BLaER1 treated with 17β-estradiol and CSF1 and Interleukin-3, amounts not matched to agents 10 nM and 100 nM (cell line): ENCODE results near the gene NXPH1.

Experiments used
- H3K27ac ChIP-seq, 11 experiments: shearing (Covaris generic); formaldehyde crosslinking; 2 replicates each; pipeline ENCODE4 v1.8.1; 2022
- H3K27me3 ChIP-seq, 11 experiments: shearing (Covaris generic); formaldehyde crosslinking; 2 replicates each; pipeline ENCODE4 v1.8.1; 2022
- H3K36me3 ChIP-seq, 11 experiments: shearing (Covaris generic); formaldehyde crosslinking; 2 replicates each; pipeline ENCODE4 v1.8.1; 2022
- H3K4me1 ChIP-seq, 10 experiments: shearing (Covaris generic); formaldehyde crosslinking; 2 replicates each; pipeline ENCODE4 v1.8.1; 2022
- H3K4me2 ChIP-seq, 11 experiments: shearing (Covaris generic); formaldehyde crosslinking; 2 replicates each; pipeline ENCODE4 v1.8.1; 2022
- H3K4me3 ChIP-seq, 10 experiments: shearing (Covaris generic); formaldehyde crosslinking; 2 replicates each; pipeline ENCODE4 v1.8.1; 2022
- H3K9ac ChIP-seq, 11 experiments: shearing (Covaris generic); formaldehyde crosslinking; 2 replicates each; pipeline ENCODE4 v1.8.1; 2022
- H3K9me3 ChIP-seq, 11 experiments: shearing (Covaris generic); formaldehyde crosslinking; replicated peaks in 1 of 11; 2 replicates each; pipeline ENCODE4 v1.8.1; 2022
- H4K20me1 ChIP-seq, 11 experiments: shearing (Covaris generic); formaldehyde crosslinking; 2 replicates each; pipeline ENCODE4 v1.8.1; 2022
- Cebpa-rat ChIP-seq, 11 experiments: shearing (Covaris generic); IDR thresholded peaks; 2 replicates each; pipeline ENCODE4 v1.8.1; 2022

NXPH1 gene

GRCh38 chr7:8396294-8396693, 37.1 kb upstream of the NXPH1 start:
- no peak for TF ChIP-seq Cebpa-rat (IDR thresholded peaks at IDR 0.05)

GRCh38 chr7:8408871-8409270, 24.5 kb upstream of the NXPH1 start:
- Histone ChIP-seq H3K27me3 (no peaks in the 10 kb centered on the region), H3K27ac (no peak overlapping the region)
- no peak for TF ChIP-seq Cebpa-rat (IDR thresholded peaks at IDR 0.05)

More at GRCh38 chr7:8396294-8396693, 37.1 kb upstream of the NXPH1 start:
- Histone ChIP-seq H3K4me3 (no peak overlapping the region), H3K4me2 (no peak overlapping the region), H3K36me3 (no peaks in the 10 kb centered on the region), H3K27ac (no peak overlapping the region), H3K4me1 (no peaks in the 10 kb centered on the region), H3K9ac (no peak overlapping the region), H3K27me3 (no peaks in the 10 kb centered on the region), H4K20me1 (no peaks in the 10 kb centered on the region), H3K9me3 (no peaks in the 10 kb centered on the region)

GRCh38 chr7:8411103-8411502, 22.3 kb upstream of the NXPH1 start:
- no peak overlapping the region for H3K9ac ChIP-seq
- no peak overlapping the region for H3K27ac ChIP-seq
- no peaks in the 10 kb centered on the region for H3K4me1 ChIP-seq
- H3K27me3 ChIP-seq, result no peaks in the 10 kb centered on the region
- H4K20me1 ChIP-seq, result no peaks in the 10 kb centered on the region
- H3K9me3 ChIP-seq, result peaks cover 0 to 4% (median 0%) of the 10 kb centered on the region in 11 experiments; a peak in 1 of 22 replicates
- no peak overlapping the region for H3K4me2 ChIP-seq
- TF ChIP-seq Cebpa-rat (IDR thresholded peaks at IDR 0.05), result no peak
- no peak overlapping the region for H3K4me3 ChIP-seq
- no peaks in the 10 kb centered on the region for H3K36me3 ChIP-seq

More at GRCh38 chr7:8408871-8409270, 24.5 kb upstream of the NXPH1 start:
- peaks cover 0 to 4% (median 0%) of the 10 kb centered on the region in 11 experiments; a peak in 1 of 22 replicates for H3K9me3 ChIP-seq
- no peaks in the 10 kb centered on the region for H3K4me1 ChIP-seq
- H3K4me2 ChIP-seq, result no peak overlapping the region
- no peaks in the 10 kb centered on the region for H3K36me3 ChIP-seq
- H3K4me3 ChIP-seq, result no peak overlapping the region
- no peaks in the 10 kb centered on the region for H4K20me1 ChIP-seq
- H3K9ac ChIP-seq, result no peak overlapping the region

GRCh38 chr7:8413600-8413999, 19.8 kb upstream of the NXPH1 start:
- no peaks in the 10 kb centered on the region for H4K20me1 ChIP-seq
- H3K36me3 ChIP-seq, result no peaks in the 10 kb centered on the region
- H3K9ac ChIP-seq, result no peak overlapping the region
- H3K27me3 ChIP-seq, result no peaks in the 10 kb centered on the region
- H3K4me1 ChIP-seq, result no peaks in the 10 kb centered on the region
- H3K9me3 ChIP-seq, result peaks cover 0 to 4% (median 0%) of the 10 kb centered on the region in 11 experiments; a peak in 1 of 22 replicates
- TF ChIP-seq Cebpa-rat (IDR thresholded peaks at IDR 0.05), result no peak
- no peak overlapping the region for H3K27ac ChIP-seq
- no peak overlapping the region for H3K4me3 ChIP-seq
- no peak overlapping the region for H3K4me2 ChIP-seq

- no peak overlapping the region for H3K9ac ChIP-seq
- no peaks in the 10 kb centered on the region for H3K4me1 ChIP-seq
- peaks cover 0 to 8% (median 0%) of the 10 kb centered on the region in 11 experiments; a peak in 3 of 22 replicates for H3K9me3 ChIP-seq
- no peak for TF ChIP-seq Cebpa-rat (IDR thresholded peaks at IDR 0.05)
- H3K4me3 ChIP-seq, result no peak overlapping the region
- no peaks in the 10 kb centered on the region for H4K20me1 ChIP-seq
- no peaks in the 10 kb centered on the region for H3K36me3 ChIP-seq
- no peak overlapping the region for H3K27ac ChIP-seq
- no peaks in the 10 kb centered on the region for H3K27me3 ChIP-seq
- no peak overlapping the region for H3K4me2 ChIP-seq
These were observed 14.7 kb upstream of the NXPH1 start for GRCh38 chr7:8418629-8419245.

- no peak for TF ChIP-seq Cebpa-rat (IDR thresholded peaks at IDR 0.05)
- no peaks in the 10 kb centered on the region for H3K4me1 ChIP-seq
- peaks cover 0 to 8% (median 0%) of the 10 kb centered on the region in 11 experiments; a peak in 3 of 22 replicates for H3K9me3 ChIP-seq
- no peak overlapping the region for H3K4me2 ChIP-seq
- no peak overlapping the region for H3K27ac ChIP-seq
- no peak overlapping the region for H3K9ac ChIP-seq
- no peaks in the 10 kb centered on the region for H3K36me3 ChIP-seq
- H3K4me3 ChIP-seq, result no peak overlapping the region
- H4K20me1 ChIP-seq, result no peaks in the 10 kb centered on the region
- no peaks in the 10 kb centered on the region for H3K27me3 ChIP-seq
These were observed 11.2 kb upstream of the NXPH1 start for GRCh38 chr7:8422177-8422576.

- H3K27ac ChIP-seq, result no peak overlapping the region
- no peak overlapping the region for H3K9ac ChIP-seq
- peaks cover 0 to 8% (median 0%) of the 10 kb centered on the region in 11 experiments; a peak in 3 of 22 replicates for H3K9me3 ChIP-seq
- TF ChIP-seq Cebpa-rat (IDR thresholded peaks at IDR 0.05), result no peak
- no peaks in the 10 kb centered on the region for H4K20me1 ChIP-seq
- no peaks in the 10 kb centered on the region for H3K36me3 ChIP-seq
- no peaks in the 10 kb centered on the region for H3K27me3 ChIP-seq
- H3K4me1 ChIP-seq, result no peaks in the 10 kb centered on the region
- 0 out of 22 replicates have a peak overlapping the region, but pooled peaks of 1 of the 11 experiments have one; percentile 5 for H3K4me2 ChIP-seq
- no peak overlapping the region for H3K4me3 ChIP-seq
These were observed 10.4 kb upstream of the NXPH1 start for GRCh38 chr7:8423057-8423456.

GRCh38 chr7:8425223-8425622, 8.2 kb upstream of the NXPH1 start:
- Histone ChIP-seq H3K4me1 (no peaks in the 10 kb centered on the region), H3K27me3 (no peaks in the 10 kb centered on the region), H3K4me2 (no peak overlapping the region), H3K9me3 (peaks cover 0 to 8% (median 0%) of the 10 kb centered on the region in 11 experiments; a peak in 3 of 22 replicates), H3K9ac (no peak overlapping the region), H4K20me1 (no peaks in the 10 kb centered on the region), H3K4me3 (no peak overlapping the region), H3K27ac (no peak overlapping the region), H3K36me3 (no peaks in the 10 kb centered on the region)
- TF ChIP-seq Cebpa-rat (IDR thresholded peaks at IDR 0.05), result no peak

- Histone ChIP-seq H3K4me2 (no peak overlapping the region), H3K4me3 (no peak overlapping the region), H3K27me3 (peaks cover 0 to 4% (median 0%) of the 10 kb centered on the region in 11 experiments; a peak in 2 of 22 replicates), H3K9me3 (peaks cover 24 to 31% (median 28%) of the 10 kb centered on the region in 11 experiments), H3K4me1 (no peaks in the 10 kb centered on the region), H3K27ac (no peak overlapping the region), H4K20me1 (no peaks in the 10 kb centered on the region), H3K36me3 (no peaks in the 10 kb centered on the region), H3K9ac (no peak overlapping the region)
- TF ChIP-seq Cebpa-rat (IDR thresholded peaks at IDR 0.05), result no peak
These were observed 2.8 kb upstream of the NXPH1 start for GRCh38 chr7:8430643-8431042.
